Effector memory CD4-positive, alpha-beta T cell (primary cell): Measurements from ENCODE around the gene NADK.
"Not testable (repeated sequence)": the region's sequence is repeated elsewhere in the genome, so short reads cannot be mapped to it uniquely, and the experiment has no call there.

Experiments used
- DNase-seq, 3 donors: peaks; one replicate each; pipeline ENCODE4 v3.0.0-alpha.2; 2020
- H3K27ac ChIP-seq: 2 replicates; pipeline ENCODE4 v1.7.0; 2013; ENCODE audit warnings: mild to moderate bottlenecking, low read length, moderate library complexity; ENCODE audit not compliant: insufficient read depth, poor library complexity, severe bottlenecking
- H3K27me3 ChIP-seq: replicated peaks from 2 replicates; pipeline ENCODE4 v1.7.0; 2013; ENCODE audit warnings: mild to moderate bottlenecking, low read length; ENCODE audit not compliant: insufficient read depth, control insufficient read depth, poor library complexity, severe bottlenecking
- H3K36me3 ChIP-seq: 2 replicates; pipeline ENCODE4 v1.7.0; 2013; ENCODE audit warnings: mild to moderate bottlenecking, low read length, moderate library complexity; ENCODE audit not compliant: control insufficient read depth, insufficient read depth
- H3K4me1 ChIP-seq: 2 replicates; pipeline ENCODE4 v1.7.0; 2013; ENCODE audit warnings: low read length, mild to moderate bottlenecking; ENCODE audit not compliant: control insufficient read depth, insufficient read depth, poor library complexity, severe bottlenecking
- H3K4me3 ChIP-seq: 2 replicates; pipeline ENCODE4 v1.7.0; 2013; ENCODE audit warnings: low read length, low read depth, mild to moderate bottlenecking; ENCODE audit not compliant: insufficient read depth, poor library complexity, severe bottlenecking
- H3K9me3 ChIP-seq: 2 replicates; pipeline ENCODE4 v1.7.0; 2013; ENCODE audit warnings: mild to moderate bottlenecking, low read length, moderate library complexity; ENCODE audit not compliant: control insufficient read depth

Gene NADK

DNA sequence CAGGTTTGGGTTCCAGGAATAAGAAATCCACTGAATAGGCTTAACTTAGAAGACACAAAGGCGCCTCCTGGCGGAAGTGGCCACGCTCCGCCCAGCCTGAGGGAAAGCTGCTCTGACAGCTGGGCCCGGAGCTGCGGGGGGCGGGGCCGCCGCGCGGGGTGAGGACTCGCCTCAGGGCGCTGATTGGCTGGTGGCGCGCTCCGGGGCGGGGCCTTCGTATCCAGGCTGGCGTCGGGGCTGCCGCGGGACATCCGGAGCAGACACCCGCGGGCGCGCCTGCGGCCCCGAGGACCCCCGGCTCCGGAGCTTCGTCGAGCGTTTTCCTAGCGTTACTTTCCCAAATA is 31.7 kb downstream of the NADK start:
- H3K4me1 ChIP-seq, H3K27me3 ChIP-seq, H3K9me3 ChIP-seq, H3K36me3 ChIP-seq, DNase-seq: not testable (repeated sequence)
- Histone ChIP-seq H3K27ac (peak overlapping the region; percentile 84), H3K4me3 (peak overlapping the region; percentile 45)

DNA sequence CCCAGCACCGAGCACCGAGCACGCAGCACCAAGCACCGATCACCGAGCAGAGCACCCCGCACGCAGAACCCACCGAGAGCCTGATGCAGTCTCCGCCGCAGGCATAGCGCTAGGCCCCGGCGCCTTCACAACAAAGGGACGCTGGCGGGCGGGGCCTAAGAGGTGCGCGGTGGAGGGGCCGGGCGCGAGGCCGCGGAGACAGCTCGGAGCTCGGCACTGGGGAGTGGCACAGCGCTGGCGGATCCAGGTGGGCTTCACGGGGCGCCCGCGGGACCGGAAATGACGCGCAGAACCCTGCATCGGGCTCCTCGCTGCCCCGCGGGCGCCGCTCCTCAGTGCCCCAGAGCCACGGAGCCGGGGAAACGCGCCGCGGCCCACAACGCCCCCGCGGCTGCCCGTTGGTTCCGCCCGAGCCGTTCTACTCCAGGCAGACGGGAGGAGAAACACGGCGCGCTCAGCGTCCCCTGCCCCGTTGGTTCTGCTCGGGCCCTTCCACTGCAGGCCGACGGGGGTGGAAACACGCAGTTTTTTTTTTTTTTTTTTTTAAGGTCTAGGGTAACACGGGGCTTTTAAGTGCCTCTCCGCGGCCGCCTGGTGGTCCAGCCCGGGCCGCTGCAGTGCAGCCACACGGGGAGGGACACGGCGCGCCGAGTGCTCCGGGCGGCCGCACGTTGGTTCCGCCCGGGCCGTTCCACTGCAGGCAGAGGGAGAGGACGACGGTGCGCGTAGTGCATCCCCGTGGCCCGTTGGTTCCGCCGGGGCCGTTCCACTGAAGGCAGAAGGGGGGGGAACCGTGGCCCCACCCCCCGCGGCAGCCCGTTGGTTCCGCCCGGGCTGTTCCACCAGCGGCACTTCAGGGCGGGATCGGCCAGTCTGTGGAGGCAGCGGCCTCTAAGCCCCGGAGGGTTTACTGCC is 32.4 kb downstream of the NADK start:
- not testable (repeated sequence) for H3K36me3 ChIP-seq, H3K27me3 ChIP-seq, H3K4me1 ChIP-seq, H3K9me3 ChIP-seq
- peak; percentile 74 to 90 (median 84) for DNase-seq
- H3K27ac ChIP-seq = peak overlapping the region; percentile 84
- peak overlapping the region; percentile 45 for H3K4me3 ChIP-seq

DNA sequence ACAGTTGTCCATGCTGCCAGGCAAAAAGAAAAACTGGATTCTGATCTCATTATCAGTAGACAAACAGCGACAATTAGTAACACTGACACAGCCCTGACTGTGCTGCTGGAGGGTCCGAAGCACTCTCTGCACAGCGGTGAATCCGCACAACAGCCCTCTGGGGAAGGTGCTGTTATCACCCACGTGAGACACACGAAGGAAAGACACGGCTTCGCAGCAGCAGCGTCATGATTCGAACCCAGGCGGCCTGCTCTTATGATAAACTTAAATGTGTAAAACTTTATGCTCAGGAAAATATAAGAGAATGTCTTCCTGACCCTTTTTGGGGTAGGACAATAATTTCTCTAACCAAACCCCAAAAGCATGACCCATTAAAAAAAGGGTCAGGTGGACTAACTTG is 35.7 kb downstream of the NADK start:
- not testable (repeated sequence) for DNase-seq, H3K4me3 ChIP-seq, H3K9me3 ChIP-seq, H3K4me1 ChIP-seq, H3K27me3 ChIP-seq, H3K36me3 ChIP-seq, H3K27ac ChIP-seq

DNA sequence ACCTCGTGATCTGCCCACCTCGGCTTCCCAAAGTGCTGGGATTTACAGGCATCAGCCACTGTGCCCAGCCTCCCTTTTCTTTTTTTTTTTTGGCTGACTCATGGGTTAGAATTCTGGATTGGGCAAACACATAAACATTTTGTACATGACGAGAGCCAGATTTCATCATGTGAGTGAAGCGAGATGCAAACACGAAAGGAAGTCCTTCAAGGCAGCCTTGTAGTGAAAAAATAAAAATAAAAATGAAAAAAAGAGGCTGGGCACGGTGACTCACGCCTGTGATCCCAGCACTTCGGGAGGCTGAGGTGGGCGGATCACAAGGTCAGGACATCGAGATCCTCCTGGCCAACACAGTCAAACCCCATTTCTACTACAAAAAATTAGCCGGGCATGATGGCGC is 37.3 kb downstream of the NADK start:
- H3K27ac ChIP-seq = not testable (repeated sequence)

DNA sequence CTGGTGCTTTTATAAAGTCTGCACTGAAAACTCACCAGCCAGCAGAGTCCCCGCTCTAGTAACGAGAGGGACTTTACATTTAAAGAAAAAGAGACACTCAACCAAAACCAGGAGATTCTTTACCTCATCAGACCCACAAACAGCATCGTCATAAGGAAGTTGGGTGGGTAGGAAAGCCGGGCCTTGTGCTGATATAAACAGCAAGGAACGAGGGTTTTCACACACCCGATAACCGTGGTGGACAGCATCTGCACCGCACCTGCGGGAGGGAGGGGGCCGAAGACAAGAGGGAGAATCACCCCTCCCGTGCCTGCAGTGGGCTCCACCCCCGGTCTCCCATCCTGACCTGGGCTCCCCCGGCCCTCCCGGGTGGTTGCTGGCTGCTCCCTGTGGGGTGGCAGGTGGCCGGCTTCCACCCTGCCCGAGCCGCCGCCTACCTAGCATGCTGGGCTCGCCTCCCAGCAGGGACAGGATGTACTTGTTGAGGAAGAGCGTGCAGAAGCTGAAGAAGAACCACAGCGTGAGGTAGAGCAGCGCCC is 39.4 kb downstream of the NADK start:
- not testable (repeated sequence) for H3K27me3 ChIP-seq, DNase-seq, H3K36me3 ChIP-seq, H3K4me3 ChIP-seq, H3K4me1 ChIP-seq, H3K9me3 ChIP-seq, H3K27ac ChIP-seq

More for the DNA sequence above, 37.3 kb downstream of the NADK start:
- H3K4me3 ChIP-seq, H3K9me3 ChIP-seq, DNase-seq, H3K36me3 ChIP-seq, H3K4me1 ChIP-seq, H3K27me3 ChIP-seq: not testable (repeated sequence)

DNA sequence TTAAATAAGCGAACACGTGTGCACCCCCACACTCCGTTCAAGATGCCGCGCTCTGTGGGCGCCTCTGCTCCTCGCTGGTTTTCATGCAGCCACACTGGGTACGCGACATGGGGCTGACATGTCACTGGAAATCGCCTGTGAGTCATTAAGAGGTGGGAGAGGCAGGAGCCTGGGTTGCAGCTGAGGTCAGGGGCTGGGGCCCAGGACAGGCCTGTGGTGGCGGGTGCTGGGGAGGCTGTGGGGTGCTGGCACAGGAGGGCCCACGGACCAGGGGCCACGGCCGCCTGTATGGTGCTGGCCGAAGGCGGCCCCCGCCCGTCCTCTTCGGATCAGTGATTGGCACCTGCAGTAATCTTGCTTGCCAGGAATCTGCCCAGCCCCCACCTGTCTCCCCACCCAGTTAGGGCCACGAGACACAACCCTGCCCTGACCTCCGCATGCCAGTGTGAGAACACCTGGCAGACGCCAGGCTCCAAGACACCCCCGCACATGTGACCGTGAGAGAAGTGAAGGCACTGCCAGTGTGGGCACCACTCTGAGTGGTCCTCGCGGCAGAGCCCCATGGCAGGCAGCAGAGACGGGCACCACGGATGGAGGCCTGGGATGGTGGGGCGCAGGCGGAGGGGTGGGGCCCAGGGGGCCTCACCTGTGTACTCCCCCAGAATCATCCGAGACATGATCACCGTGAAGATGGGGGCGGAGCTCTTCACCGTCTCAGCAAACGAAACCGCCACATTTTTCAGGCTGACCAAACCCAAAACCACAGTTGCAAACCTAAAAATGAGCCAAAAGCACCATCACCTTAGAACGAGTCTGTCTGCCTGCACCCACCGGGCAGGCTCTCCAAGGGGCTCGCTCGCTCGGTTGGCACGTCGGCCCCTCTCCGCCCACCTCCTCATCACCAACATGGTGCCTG is 40.3 kb downstream of the NADK start:
- DNase-seq, H3K27ac ChIP-seq, H3K9me3 ChIP-seq, H3K4me3 ChIP-seq, H3K4me1 ChIP-seq, H3K27me3 ChIP-seq, H3K36me3 ChIP-seq: not testable (repeated sequence)

DNA sequence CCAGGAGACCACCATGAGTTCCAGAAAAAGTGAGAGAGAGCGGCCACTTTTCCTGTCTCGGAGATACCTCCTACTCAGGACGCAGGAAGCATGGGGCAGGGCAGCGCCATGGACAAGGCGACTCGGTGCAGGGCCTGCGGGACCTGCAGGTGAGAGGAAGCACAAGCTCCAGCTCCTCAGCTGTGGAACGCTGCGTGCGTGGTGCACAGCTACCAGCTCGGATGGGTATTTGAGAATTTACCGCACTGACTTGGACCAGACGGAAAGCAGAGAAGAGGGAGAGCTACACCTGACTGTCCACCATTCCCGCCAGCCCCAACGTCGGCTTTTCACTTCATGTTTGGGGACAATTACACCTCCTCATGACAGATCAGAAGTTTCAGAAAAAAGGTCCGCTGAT is 45.9 kb downstream of the NADK start:
- no peaks in the 10 kb centered on the region for H3K9me3 ChIP-seq
- no peaks in the 10 kb centered on the region for H3K27me3 ChIP-seq
- peaks cover 13% of the 10 kb centered on the region for H3K4me1 ChIP-seq
- no peak overlapping the region for H3K27ac ChIP-seq
- H3K4me3 ChIP-seq = no peak overlapping the region
- DNase-seq = no peak
- peaks cover 22% of the 10 kb centered on the region for H3K36me3 ChIP-seq

DNA sequence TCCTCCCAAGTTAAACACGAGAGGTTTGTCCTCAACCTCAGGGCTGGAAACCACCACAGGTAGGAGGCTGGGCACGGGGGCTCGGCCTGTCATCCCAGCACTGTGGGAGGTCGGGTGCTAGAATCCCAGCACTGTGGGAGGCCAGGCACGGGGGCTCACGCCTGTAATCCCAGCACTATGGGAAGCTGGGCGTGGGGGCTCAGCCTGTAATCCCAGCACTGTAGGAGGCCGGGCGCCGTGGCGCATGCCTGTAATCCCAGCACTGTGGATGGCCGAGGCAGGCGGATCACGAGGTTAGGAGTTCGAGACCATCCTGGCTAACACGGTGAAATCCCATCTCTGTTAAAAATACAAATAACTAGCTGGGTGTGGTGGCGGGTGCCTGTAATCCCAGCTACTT is 47.4 kb downstream of the NADK start:
- peaks cover 22% of the 10 kb centered on the region for H3K36me3 ChIP-seq
- H3K4me3 ChIP-seq = no peak overlapping the region
- H3K9me3 ChIP-seq = no peaks in the 10 kb centered on the region
- no peak overlapping the region for H3K27ac ChIP-seq
- no peaks in the 10 kb centered on the region for H3K27me3 ChIP-seq
- DNase-seq = no peak
- peaks cover 19% of the 10 kb centered on the region for H3K4me1 ChIP-seq

DNA sequence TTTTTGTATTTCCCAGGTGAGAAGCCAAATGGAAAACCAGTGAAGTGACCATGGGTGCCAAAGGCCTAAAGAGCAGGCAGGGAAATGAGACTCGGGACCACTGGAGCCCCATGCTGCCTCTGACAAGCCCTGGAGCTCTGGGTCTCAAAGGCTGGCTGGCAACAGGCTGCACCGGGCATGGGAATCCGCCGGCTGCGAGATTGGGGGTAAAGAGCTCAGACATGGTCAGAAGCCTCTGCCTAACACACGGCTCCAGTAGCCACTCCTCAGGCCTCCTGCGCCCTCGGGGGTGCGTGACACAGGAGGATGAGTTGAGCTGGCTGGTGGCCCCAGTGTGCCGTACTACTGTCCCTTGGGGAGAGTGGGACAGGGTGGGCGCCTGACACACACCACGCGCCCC is 48.0 kb downstream of the NADK start:
- not testable (repeated sequence) for DNase-seq, H3K27ac ChIP-seq, H3K9me3 ChIP-seq, H3K4me3 ChIP-seq, H3K27me3 ChIP-seq
- H3K36me3 ChIP-seq = peaks cover 22% of the 10 kb centered on the region
- H3K4me1 ChIP-seq = peaks cover 19% of the 10 kb centered on the region
